HepG2 (cell line): ENCODE results near the gene FADD. TPM values are rescaled to one million over a fixed set of nuclear protein-coding genes. Genes with fewer than 3 reads are reported as not detected.

Source experiments
- ATRX ChIP-seq: sonication (generic); formaldehyde crosslinking; IDR thresholded peaks from 2 replicates; pipeline ENCODE4 v1.4.0; 2020; ENCODE audit warnings: missing genetic modification reagents, borderline replicate concordance
- BRCA1 ChIP-seq: sonication (generic); formaldehyde crosslinking; IDR thresholded peaks from 2 replicates; pipeline ENCODE4 v1.4.0; 2020; ENCODE audit warnings: missing genetic modification reagents
- CHCHD3 ChIP-seq: sonication (generic); formaldehyde crosslinking; IDR thresholded peaks from 2 replicates; pipeline ENCODE4 v1.8.0; 2022; ENCODE audit warnings: mild to moderate bottlenecking, missing genetic modification reagents, moderate library complexity
- CHD2 ChIP-seq: IDR thresholded peaks from 2 replicates; pipeline ENCODE4 v1.6.1; 2011; ENCODE audit warnings: low read depth, low read length, improper control_type of control experiment
- DNMT1 ChIP-seq: sonication (generic); formaldehyde crosslinking; IDR thresholded peaks from 2 replicates; pipeline ENCODE4 v1.5.1; 2020; ENCODE audit warnings: mild to moderate bottlenecking, missing genetic modification reagents
- FOXA3 ChIP-seq: IDR thresholded peaks from 2 replicates; pipeline ENCODE4 v1.6.1; 2016; ENCODE audit warnings: missing genetic modification reagents, missing compliant biosample characterization
- HES4 ChIP-seq: sonication (generic); formaldehyde crosslinking; IDR thresholded peaks from 2 replicates; pipeline ENCODE4 v1.9.0; 2021; ENCODE audit warnings: mild to moderate bottlenecking, missing genetic modification reagents, borderline replicate concordance
- HHEX ChIP-seq: IDR thresholded peaks from 2 replicates; pipeline ENCODE4 v1.6.1; 2016; ENCODE audit warnings: control low read depth
- HNRNPLL ChIP-seq: fragments of 200-400 bp; formaldehyde crosslinking; IDR thresholded peaks from 2 replicates; pipeline ENCODE4 v1.6.1; 2017; ENCODE audit warnings: mild to moderate bottlenecking, low read depth, low read length; ENCODE audit not compliant: poor library complexity, severe bottlenecking
- KDM2A ChIP-seq: sonication (generic); formaldehyde crosslinking; IDR thresholded peaks from 2 replicates; pipeline ENCODE4 v1.4.0; 2020; ENCODE audit warnings: low read depth, missing genetic modification reagents, borderline replicate concordance
- KLF15 ChIP-seq: sonication (generic); formaldehyde crosslinking; IDR thresholded peaks from 2 replicates; pipeline ENCODE4 v1.8.1; 2023; ENCODE audit warnings: borderline replicate concordance, mild to moderate bottlenecking, inconsistent platforms, missing genetic modification reagents, mixed read lengths
- KLF9 ChIP-seq: IDR thresholded peaks from 2 replicates; pipeline ENCODE4 v1.6.1; 2016; ENCODE audit warnings: low read depth
- MEF2D ChIP-seq: sonication (generic); formaldehyde crosslinking; IDR thresholded peaks from 2 replicates; pipeline ENCODE4 v1.5.1; 2020; ENCODE audit warnings: mild to moderate bottlenecking, missing genetic modification reagents
- MTA3 ChIP-seq: sonication (generic); formaldehyde crosslinking; IDR thresholded peaks from 2 replicates; pipeline ENCODE4 v1.4.0; 2020; ENCODE audit warnings: missing genetic modification reagents
- NFATC3 ChIP-seq: sonication (generic); formaldehyde crosslinking; IDR thresholded peaks from 2 replicates; pipeline ENCODE4 v1.5.1; 2020; ENCODE audit warnings: mild to moderate bottlenecking, missing genetic modification reagents
- RXRA ChIP-seq: sonication (generic); formaldehyde crosslinking; IDR thresholded peaks from 2 replicates; pipeline ENCODE4 v1.5.1; 2020; ENCODE audit warnings: missing genetic modification reagents
- SALL2 ChIP-seq: sonication (generic); formaldehyde crosslinking; IDR thresholded peaks from 2 replicates; pipeline ENCODE4 v1.8.1; 2023; ENCODE audit warnings: mild to moderate bottlenecking, missing genetic modification reagents, inconsistent platforms
- SOX6 ChIP-seq, 2 experiments: fragments of 450-650 bp in 1 of 2; sonication (generic) in 1 of 2; formaldehyde crosslinking in 1 of 2; IDR thresholded peaks; 2 replicates each; pipeline versions ENCODE4 v1.4.0 to v1.6.1; 2017 to 2020; ENCODE audit warnings: antibody characterized with exemption in 1 of 2, mild to moderate bottlenecking in 1 of 2, missing genetic modification reagents in 1 of 2
- SP1 ChIP-seq, 2 experiments: fragments of 450-650 bp in 1 of 2; sonication (generic) in 1 of 2; formaldehyde crosslinking in 1 of 2; IDR thresholded peaks; 2 replicates each; pipeline versions ENCODE4 v1.4.0 to v1.6.1; 2016 to 2020; ENCODE audit warnings: missing genetic modification reagents in 1 of 2
- SP5 ChIP-seq: IDR thresholded peaks from 2 replicates; pipeline ENCODE4 v1.6.1; 2016; ENCODE audit warnings: low read depth, borderline replicate concordance
- ZFP82 ChIP-seq: sonication (generic); formaldehyde crosslinking; IDR thresholded peaks from 2 replicates; pipeline ENCODE4 v1.5.1; 2020; ENCODE audit warnings: mild to moderate bottlenecking, missing genetic modification reagents, borderline replicate concordance
- ZFX ChIP-seq: sonication (generic); formaldehyde crosslinking; IDR thresholded peaks from 2 replicates; pipeline ENCODE4 v1.4.0; 2020; ENCODE audit warnings: mild to moderate bottlenecking, low read depth, missing genetic modification reagents, moderate library complexity
- ZNF607 ChIP-seq: sonication (generic); formaldehyde crosslinking; IDR thresholded peaks from 2 replicates; pipeline ENCODE4 v1.5.1; 2020; ENCODE audit warnings: missing genetic modification reagents, mild to moderate bottlenecking, borderline replicate concordance
- ZNF619 ChIP-seq: sonication (generic); formaldehyde crosslinking; IDR thresholded peaks from 2 replicates; pipeline ENCODE4 v1.4.0; 2020; ENCODE audit warnings: mild to moderate bottlenecking, missing genetic modification reagents
- ZSCAN21 ChIP-seq: sonication (generic); formaldehyde crosslinking; IDR thresholded peaks from 2 replicates; pipeline ENCODE4 v1.8.0; 2022; ENCODE audit warnings: mild to moderate bottlenecking, missing genetic modification reagents, moderate library complexity, borderline replicate concordance
- ZSCAN25 ChIP-seq: sonication (generic); formaldehyde crosslinking; IDR thresholded peaks from 2 replicates; pipeline ENCODE4 v1.8.0; 2022; ENCODE audit warnings: mild to moderate bottlenecking, missing genetic modification reagents
- ZSCAN31 ChIP-seq: sonication (generic); formaldehyde crosslinking; IDR thresholded peaks from 2 replicates; pipeline ENCODE4 v1.5.0; 2020; ENCODE audit warnings: low read depth, mild to moderate bottlenecking, missing genetic modification reagents
- polyA plus RNA-seq, 8 experiments: library from polyadenylated mRNA; depleted of rRNA in 3 of 8; stranded (reverse) in 7 of 8; unstranded in 1 of 8; fragments of >200 nt; fragmentation: Illumina TruSeq in 4 of 8; extraction: Trizol in 4 of 8; gene quantifications; 2 replicates each; pipeline versions ENCODE4 v1.2.1 to v1.2.3, GENCODE V29; 2011 to 2016; ENCODE audit warnings: low read depth in 4 of 8, missing spikeins in 1 of 8, mixed read lengths in 1 of 8; ENCODE audit not compliant: insufficient read depth in 1 of 8
- total RNA-seq, 5 experiments: library from RNA; depleted of rRNA; stranded (reverse); fragments of >200 nt; fragmentation: Illumina TruSeq; extraction: Trizol; gene quantifications; 2 replicates each; pipeline ENCODE4 v1.2.3, GENCODE V29; 2016; ENCODE audit warnings: low read depth in 1 of 5
- TF ChIP-seq, protein P1 (sequence below): sonication (generic); formaldehyde crosslinking; IDR thresholded peaks from 2 replicates; pipeline ENCODE4 v1.5.1; 2020; ENCODE audit warnings: missing genetic modification reagents, mild to moderate bottlenecking, borderline replicate concordance
- TF ChIP-seq, protein P2 (sequence below): sonication (generic); formaldehyde crosslinking; IDR thresholded peaks from 2 replicates; pipeline ENCODE4 v1.4.0; 2020; ENCODE audit warnings: mild to moderate bottlenecking, missing genetic modification reagents

FADD gene
- total and polyA plus RNA-seq, 2 of the 13 experiments (the other 11 are each of a cell fraction or from before 2014, with no cell fraction given) = 14.2 to 22.2 TPM

DNA sequence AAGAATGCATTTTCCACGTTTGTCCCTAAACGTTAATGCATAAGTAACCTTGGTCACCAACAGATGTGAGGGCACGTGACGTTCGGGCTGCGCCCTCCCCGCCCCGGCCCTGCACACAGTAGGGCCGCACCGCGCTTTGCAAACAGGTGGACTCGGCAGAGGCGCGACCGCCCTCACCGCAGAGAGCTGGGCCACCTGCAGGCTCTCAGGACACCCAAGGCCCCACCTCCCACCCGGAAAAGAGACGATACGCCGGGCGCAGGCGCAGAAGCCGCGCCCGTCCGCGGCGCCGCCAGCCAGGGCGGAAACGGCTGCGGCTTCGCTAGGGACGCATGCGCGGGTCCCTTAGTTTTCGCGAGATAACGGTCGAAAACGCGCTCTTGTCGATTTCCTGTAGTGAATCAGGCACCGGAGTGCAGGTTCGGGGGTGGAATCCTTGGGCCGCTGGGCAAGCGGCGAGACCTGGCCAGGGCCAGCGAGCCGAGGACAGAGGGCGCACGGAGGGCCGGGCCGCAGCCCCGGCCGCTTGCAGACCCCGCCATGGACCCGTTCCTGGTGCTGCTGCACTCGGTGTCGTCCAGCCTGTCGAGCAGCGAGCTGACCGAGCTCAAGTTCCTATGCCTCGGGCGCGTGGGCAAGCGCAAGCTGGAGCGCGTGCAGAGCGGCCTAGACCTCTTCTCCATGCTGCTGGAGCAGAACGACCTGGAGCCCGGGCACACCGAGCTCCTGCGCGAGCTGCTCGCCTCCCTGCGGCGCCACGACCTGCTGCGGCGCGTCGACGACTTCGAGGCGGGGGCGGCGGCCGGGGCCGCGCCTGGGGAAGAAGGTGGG lies at the start of gene FADD (continued):
- TF ChIP-seq SALL2 (CRISPR knock-in tag) (peak; percentile 33; the same call in 1 of the 2 replicates), CHCHD3 (CRISPR knock-in tag) (no peak), SP1 (IDR thresholded peaks at IDR 0.05) (no peak), SP1 (CRISPR knock-in tag; IDR thresholded peaks at IDR 0.05) (no peak), ZSCAN21 (CRISPR knock-in tag) (peak; percentile 21; the same call in 1 of the 2 replicates), KLF15 (no peak), FOXA3 (CRISPR knock-in tag) (peak; percentile 36; the same call in 1 of the 2 replicates), SP5 (CRISPR knock-in tag) (no peak), KDM2A (CRISPR knock-in tag) (peak; percentile 59), HHEX (CRISPR knock-in tag) (no peak), ZNF607 (CRISPR knock-in tag) (peak; percentile 80; the same call in 1 of the 2 replicates), ZFX (CRISPR knock-in tag) (peak; percentile 76), DNMT1 (CRISPR knock-in tag) (peak; percentile 22; the same call in 1 of the 2 replicates), MTA3 (CRISPR knock-in tag) (no peak), HNRNPLL (peak; percentile 64), RXRA (CRISPR knock-in tag) (peak; percentile 39), ZSCAN25 (CRISPR knock-in tag) (peak; percentile 49; the same call in 1 of the 2 replicates), ZSCAN31 (CRISPR knock-in tag) (peak; percentile 83), HES4 (CRISPR knock-in tag) (no peak), SOX6 (IDR thresholded peaks at IDR 0.05) (no peak), SOX6 (CRISPR knock-in tag; IDR thresholded peaks at IDR 0.05) (no peak), CHD2 (peak; percentile 89), NFATC3 (CRISPR knock-in tag) (no peak), KLF9 (CRISPR knock-in tag) (no peak), ATRX (CRISPR knock-in tag) (no peak), ZFP82 (peak; percentile 36; the same call in 1 of the 2 replicates), MEF2D (CRISPR knock-in tag) (0 out of 2 replicates have a peak, but pooled peaks have one; percentile 21), BRCA1 (no peak), ZNF619 (CRISPR knock-in tag) (no peak)
- TF ChIP-seq, protein P1, sequence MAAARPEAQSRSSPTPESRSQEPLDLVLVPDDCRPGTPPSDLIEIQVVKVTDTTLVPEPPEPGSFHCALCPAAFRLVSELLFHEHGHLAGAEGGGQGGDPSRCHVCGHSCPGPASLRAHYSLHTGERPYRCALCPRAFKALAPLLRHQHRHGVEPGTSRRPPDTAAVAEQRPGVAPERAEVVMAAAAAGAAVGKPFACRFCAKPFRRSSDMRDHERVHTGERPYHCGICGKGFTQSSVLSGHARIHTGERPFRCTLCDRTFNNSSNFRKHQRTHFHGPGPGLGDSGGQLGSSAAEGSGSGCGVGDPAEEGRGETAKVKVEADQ (CRISPR knock-in tag) = 0 out of 2 replicates have a peak, but pooled peaks have one; percentile 31
- TF ChIP-seq, protein P2, sequence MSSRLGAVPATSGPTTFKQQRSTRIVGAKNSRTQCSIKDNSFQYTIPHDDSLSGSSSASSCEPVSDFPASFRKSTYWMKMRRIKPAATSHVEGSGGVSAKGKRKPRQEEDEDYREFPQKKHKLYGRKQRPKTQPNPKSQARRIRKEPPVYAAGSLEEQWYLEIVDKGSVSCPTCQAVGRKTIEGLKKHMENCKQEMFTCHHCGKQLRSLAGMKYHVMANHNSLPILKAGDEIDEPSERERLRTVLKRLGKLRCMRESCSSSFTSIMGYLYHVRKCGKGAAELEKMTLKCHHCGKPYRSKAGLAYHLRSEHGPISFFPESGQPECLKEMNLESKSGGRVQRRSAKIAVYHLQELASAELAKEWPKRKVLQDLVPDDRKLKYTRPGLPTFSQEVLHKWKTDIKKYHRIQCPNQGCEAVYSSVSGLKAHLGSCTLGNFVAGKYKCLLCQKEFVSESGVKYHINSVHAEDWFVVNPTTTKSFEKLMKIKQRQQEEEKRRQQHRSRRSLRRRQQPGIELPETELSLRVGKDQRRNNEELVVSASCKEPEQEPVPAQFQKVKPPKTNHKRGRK (CRISPR knock-in tag) = no peak
